IPS-20b (cell line): ENCODE data around the gene CD177.

Source experiments
- H3K27ac ChIP-seq: one replicate; pipeline ENCODE4 v1.5.1; 2013; ENCODE audit warnings: low read length
- H3K27me3 ChIP-seq: 2 replicates; pipeline ENCODE4 v1.6.1; 2013; ENCODE audit warnings: mild to moderate bottlenecking, low read length, inconsistent platforms; ENCODE audit not compliant: insufficient read depth
- H3K36me3 ChIP-seq: 2 replicates; pipeline ENCODE4 v1.6.1; 2013; ENCODE audit warnings: low read depth, mild to moderate bottlenecking, inconsistent platforms, low read length, moderate library complexity; ENCODE audit not compliant: insufficient read depth
- H3K4me1 ChIP-seq: 2 replicates; pipeline ENCODE4 v1.6.1; 2013; ENCODE audit warnings: mild to moderate bottlenecking, control low read depth, inconsistent platforms, low read length, moderate library complexity; ENCODE audit not compliant: insufficient read depth
- H3K4me3 ChIP-seq: 2 replicates; pipeline ENCODE4 v1.5.1; 2013; ENCODE audit warnings: mild to moderate bottlenecking, low read length, inconsistent platforms
- H3K9ac ChIP-seq: 2 replicates; pipeline ENCODE4 v1.6.1; 2013; ENCODE audit warnings: low read depth, mild to moderate bottlenecking, inconsistent platforms, low read length, moderate library complexity
- H3K9me3 ChIP-seq: 2 replicates; pipeline ENCODE4 v1.6.1; 2013; ENCODE audit warnings: mild to moderate bottlenecking, low read depth, low read length, inconsistent platforms; ENCODE audit not compliant: insufficient read depth

CD177 gene, protein sequence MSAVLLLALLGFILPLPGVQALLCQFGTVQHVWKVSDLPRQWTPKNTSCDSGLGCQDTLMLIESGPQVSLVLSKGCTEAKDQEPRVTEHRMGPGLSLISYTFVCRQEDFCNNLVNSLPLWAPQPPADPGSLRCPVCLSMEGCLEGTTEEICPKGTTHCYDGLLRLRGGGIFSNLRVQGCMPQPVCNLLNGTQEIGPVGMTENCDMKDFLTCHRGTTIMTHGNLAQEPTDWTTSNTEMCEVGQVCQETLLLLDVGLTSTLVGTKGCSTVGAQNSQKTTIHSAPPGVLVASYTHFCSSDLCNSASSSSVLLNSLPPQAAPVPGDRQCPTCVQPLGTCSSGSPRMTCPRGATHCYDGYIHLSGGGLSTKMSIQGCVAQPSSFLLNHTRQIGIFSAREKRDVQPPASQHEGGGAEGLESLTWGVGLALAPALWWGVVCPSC

DNA sequence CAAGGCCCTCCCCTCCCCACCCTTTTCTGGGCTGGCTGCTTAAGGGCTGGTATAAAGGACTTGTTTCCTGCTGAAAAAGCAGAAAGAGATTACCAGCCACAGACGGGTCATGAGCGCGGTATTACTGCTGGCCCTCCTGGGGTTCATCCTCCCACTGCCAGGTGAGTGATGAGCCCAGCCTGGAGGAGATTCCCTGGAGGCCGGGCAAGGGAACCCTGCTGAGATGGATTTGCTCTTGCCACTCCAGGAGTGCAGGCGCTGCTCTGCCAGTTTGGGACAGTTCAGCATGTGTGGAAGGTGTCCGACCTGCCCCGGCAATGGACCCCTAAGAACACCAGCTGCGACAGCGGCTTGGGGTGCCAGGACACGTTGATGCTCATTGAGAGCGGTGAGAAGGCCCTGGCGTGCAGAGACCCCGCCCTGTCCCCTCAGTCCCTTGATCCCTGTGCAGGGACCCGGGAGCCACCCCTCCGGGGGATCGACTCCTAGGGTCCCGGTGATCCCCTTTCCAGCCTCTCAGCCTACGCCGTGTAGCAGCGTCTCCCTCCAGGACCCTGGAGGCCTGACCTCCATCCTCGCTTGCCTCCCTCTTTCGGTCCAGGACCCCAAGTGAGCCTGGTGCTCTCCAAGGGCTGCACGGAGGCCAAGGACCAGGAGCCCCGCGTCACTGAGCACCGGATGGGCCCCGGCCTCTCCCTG, at the start of gene CD177:
CD177 (plus strand) TSS at position 81 of the 699 bp plus-strand sequence; CDS start at position 110, 29 bp downstream.
- no peaks in the 10 kb centered on the region for H3K9me3 ChIP-seq
- peak within 1 kb of the TSS; percentile 88 for H3K4me3 ChIP-seq
- peaks cover 3% of the 10 kb centered on the region; the same call in 1 of the 2 replicates for H3K4me1 ChIP-seq
- H3K27ac ChIP-seq, result no peak within 1 kb of the TSS
- peaks cover 14% of the 10 kb centered on the region for H3K27me3 ChIP-seq
- H3K36me3 ChIP-seq, result no peaks in the 10 kb centered on the region
- peak within 1 kb of the TSS; percentile 56; the same call in 1 of the 2 replicates for H3K9ac ChIP-seq

DNA sequence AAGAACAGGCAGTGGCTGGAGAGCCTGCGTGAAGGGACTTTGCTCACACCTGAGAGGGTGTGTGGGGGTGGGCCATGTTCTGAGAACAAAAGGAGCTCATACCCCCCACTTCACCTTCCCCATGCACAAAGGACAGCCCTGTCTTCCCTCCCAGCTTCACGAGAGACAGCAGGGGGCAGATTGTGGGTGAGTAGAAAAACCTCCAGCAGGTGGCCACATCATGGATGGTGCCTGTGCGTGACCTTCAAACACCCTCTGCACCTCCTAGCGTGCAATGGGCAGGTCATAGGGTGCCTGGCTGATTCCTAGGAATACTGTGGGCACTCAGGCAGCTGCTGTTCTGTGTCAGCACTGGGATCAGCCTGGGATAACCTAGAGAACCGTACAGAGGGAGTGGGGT, 47.8 kb upstream of the CD177 start:
- H3K9me3 ChIP-seq, result peaks cover 4% of the 10 kb centered on the region; the same call in 1 of the 2 replicates
- H3K27me3 ChIP-seq, result no peaks in the 10 kb centered on the region
- no peak overlapping the region for H3K27ac ChIP-seq
- no peak overlapping the region for H3K9ac ChIP-seq
- H3K36me3 ChIP-seq, result no peaks in the 10 kb centered on the region
- no peak overlapping the region for H3K4me3 ChIP-seq
- no peaks in the 10 kb centered on the region for H3K4me1 ChIP-seq

DNA sequence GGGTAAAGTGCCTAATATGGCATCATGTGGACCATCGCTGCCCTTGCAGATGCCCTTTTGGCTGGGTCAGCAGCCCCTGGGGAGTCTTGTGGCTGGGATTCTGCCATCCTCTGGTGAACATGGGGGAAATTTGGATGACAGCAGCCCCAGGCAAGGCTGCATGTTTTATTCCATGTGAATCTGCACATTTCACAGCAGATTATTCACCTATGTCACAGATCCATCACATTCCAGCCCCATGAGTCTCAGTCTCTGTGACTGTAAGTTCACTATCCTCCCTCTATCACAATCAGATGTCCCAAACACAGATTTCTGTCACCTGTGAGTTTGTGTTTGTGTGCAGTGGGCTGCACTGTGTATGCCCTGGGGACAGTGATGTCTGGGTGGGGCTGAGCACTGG, 47.4 kb upstream of the CD177 start:
- no peaks in the 10 kb centered on the region for H3K27me3 ChIP-seq

DNA sequence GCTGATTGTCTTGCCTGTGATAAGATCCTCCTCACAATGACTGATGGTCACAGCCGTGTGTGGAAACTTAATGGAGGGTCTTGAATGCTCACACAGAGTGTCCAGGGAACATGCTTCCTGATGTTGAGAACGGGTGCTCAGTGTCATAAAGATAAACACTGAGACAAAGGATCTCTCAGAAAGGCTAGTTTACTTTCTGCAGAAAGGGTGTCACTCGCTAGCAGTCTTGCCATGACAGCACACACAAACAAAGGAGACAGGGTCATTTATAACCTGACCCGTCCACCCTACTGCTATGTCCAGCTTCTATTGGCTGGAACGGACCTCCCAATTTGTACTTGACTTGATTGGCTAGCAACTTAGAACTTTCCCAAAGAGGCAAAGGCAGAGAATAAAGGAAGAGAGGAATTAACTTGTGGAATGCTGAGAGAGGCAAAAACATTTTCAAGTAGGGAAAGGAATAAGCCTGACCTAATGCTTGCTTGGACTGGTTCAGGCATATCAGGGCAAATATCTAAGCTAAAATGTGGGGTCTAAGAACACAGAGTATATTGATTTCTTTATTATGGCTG, 45.2 kb upstream of the CD177 start:
- no peak overlapping the region for H3K27ac ChIP-seq
- no peak overlapping the region for H3K9ac ChIP-seq
- peaks cover 4% of the 10 kb centered on the region; the same call in 1 of the 2 replicates for H3K9me3 ChIP-seq
- no peaks in the 10 kb centered on the region for H3K4me1 ChIP-seq
- no peak overlapping the region for H3K4me3 ChIP-seq
- H3K36me3 ChIP-seq, result no peaks in the 10 kb centered on the region
- no peaks in the 10 kb centered on the region for H3K27me3 ChIP-seq

More for the DNA sequence above, 47.4 kb upstream of the CD177 start:
- no peak overlapping the region for H3K27ac ChIP-seq
- H3K9ac ChIP-seq, result no peak overlapping the region
- no peaks in the 10 kb centered on the region for H3K4me1 ChIP-seq
- no peaks in the 10 kb centered on the region for H3K36me3 ChIP-seq
- H3K4me3 ChIP-seq, result no peak overlapping the region
- H3K9me3 ChIP-seq, result peaks cover 4% of the 10 kb centered on the region; the same call in 1 of the 2 replicates

DNA sequence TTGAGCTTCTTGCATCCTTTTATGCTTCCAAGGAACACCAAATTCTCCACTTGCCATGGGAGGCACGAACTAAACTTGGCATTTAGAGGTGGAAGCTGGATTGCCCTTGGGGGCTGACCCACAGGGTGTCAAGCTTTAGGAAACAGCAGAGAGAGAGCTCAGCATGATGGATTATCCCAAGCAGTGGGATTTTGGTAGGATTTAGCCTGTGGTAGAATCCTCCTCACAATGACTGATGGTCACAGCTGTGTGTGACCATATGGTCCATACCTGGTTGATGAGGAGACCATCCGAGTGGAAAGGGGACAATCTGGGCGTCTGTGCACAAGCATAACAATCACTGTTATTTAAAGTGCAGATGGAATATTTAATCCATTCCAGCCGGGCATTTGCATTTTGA, 44.0 kb upstream of the CD177 start:
- no peak overlapping the region for H3K27ac ChIP-seq

DNA sequence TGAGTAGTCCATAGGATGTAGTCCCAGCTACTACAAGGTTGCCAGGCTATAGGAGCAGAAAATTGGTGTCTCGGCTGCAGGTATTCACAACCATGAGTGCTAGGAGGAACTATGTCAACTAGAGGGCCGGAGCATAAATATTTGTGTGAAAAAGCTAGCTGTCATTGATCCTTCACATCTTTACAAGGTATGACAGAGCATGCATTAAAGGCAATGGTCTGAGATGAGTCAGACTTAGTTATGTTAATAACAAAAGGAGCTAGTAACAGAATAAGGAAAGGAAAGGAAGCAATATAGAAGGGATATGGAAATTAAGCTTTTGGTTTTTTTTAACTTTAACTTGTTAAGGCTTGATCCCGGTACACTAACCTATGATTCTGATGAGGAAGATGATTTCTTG, 43.3 kb upstream of the CD177 start:
- Histone ChIP-seq H3K9me3 (peaks cover 4% of the 10 kb centered on the region; the same call in 1 of the 2 replicates), H3K36me3 (no peaks in the 10 kb centered on the region), H3K27ac (no peak overlapping the region), H3K9ac (no peak overlapping the region), H3K4me3 (no peak overlapping the region), H3K27me3 (no peaks in the 10 kb centered on the region), H3K4me1 (no peaks in the 10 kb centered on the region)

More for the DNA sequence above, 44.0 kb upstream of the CD177 start:
- no peak overlapping the region for H3K9ac ChIP-seq
- no peaks in the 10 kb centered on the region for H3K27me3 ChIP-seq
- H3K9me3 ChIP-seq, result peaks cover 4% of the 10 kb centered on the region; the same call in 1 of the 2 replicates
- no peaks in the 10 kb centered on the region for H3K36me3 ChIP-seq
- H3K4me1 ChIP-seq, result no peaks in the 10 kb centered on the region
- no peak overlapping the region for H3K4me3 ChIP-seq

DNA sequence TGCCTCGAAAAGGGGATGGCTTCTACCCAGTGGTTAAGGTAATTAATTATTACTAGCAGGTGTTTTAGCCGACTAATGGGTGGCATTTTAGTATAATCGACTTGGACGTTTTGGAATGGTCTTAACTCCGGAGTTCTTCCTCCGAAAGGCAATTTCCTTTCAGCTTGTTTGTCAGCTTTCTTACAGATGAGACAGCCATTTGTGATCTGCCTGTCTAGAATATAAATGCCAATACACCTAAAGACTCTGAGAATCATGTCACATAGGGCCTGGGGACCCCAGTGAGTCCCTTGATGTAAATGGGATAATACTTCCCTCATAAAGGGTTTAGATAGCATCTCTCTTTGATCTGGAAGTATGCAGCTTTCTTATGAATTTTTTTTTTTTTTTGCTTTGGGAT, 42.2 kb upstream of the CD177 start:
- H3K36me3 ChIP-seq, result no peaks in the 10 kb centered on the region
- H3K4me1 ChIP-seq, result no peaks in the 10 kb centered on the region
- H3K9me3 ChIP-seq, result peaks cover 6% of the 10 kb centered on the region; the same call in 1 of the 2 replicates
- no peak overlapping the region for H3K27ac ChIP-seq
- H3K9ac ChIP-seq, result no peak overlapping the region
- H3K27me3 ChIP-seq, result no peaks in the 10 kb centered on the region
- no peak overlapping the region for H3K4me3 ChIP-seq

DNA sequence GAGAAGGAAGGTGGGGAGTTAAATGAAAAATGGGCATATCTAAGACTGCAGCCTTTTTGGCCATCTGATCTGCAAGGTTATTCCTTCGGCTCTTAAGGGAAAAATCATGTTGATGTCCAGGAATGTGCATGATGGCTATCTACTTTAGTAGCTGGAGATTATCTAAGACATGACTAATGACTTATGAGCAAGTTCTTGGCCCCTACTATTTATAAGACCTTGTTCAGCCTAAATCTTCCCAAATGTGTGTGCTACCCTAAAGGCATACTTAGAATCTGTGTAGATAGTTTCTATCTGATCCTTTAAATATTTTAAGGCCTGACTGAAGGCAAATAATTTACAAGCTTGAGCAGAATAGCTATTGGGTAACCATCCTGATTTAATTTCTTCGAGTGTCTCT, 41.8 kb upstream of the CD177 start:
- no peak overlapping the region for H3K27ac ChIP-seq
- H3K4me3 ChIP-seq, result no peak overlapping the region
- H3K9ac ChIP-seq, result no peak overlapping the region
- H3K9me3 ChIP-seq, result peaks cover 10% of the 10 kb centered on the region
- no peaks in the 10 kb centered on the region for H3K4me1 ChIP-seq
- no peaks in the 10 kb centered on the region for H3K27me3 ChIP-seq
- no peaks in the 10 kb centered on the region for H3K36me3 ChIP-seq

DNA sequence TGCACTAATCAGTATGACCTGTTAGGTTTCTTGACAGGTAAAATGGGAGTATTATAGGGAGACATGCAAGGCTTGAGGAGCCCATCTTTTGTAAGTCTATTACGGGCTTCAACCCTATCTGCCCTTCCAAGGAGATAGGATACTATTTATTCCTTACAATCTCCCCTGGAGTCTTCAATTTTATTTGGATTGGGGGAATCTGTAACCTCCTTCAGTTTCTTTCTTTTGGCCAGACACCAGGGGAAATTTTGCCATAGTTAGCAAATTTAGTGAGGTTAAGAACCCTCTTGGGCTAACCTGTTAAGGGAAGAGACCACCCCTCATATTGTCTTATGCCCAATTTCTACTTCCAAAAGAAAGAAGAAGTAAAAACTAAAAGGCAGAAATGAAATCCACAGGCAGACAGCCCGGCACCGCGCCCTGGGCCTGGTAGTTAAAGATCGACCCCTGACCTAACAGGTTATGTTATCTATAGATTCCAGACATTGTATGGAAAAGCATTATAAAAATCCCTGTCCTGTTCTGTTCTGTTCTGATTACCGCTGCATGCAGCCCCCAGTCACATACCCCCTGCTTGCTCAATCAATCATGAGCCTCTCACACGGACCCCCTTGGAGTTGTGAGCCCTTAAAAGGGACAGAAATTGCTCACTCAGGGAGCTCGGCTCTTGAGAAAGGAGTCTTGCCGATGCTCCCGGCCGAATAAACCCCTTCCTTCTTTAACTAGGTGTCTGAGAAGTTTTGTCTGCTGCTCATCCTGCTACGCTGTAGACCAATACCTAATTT, 39.6 kb upstream of the CD177 start:
- Histone ChIP-seq H3K27me3 (no peaks in the 10 kb centered on the region), H3K9me3 (peaks cover 18% of the 10 kb centered on the region), H3K4me3 (no peak overlapping the region), H3K9ac (no peak overlapping the region), H3K4me1 (no peaks in the 10 kb centered on the region), H3K27ac (no peak overlapping the region), H3K36me3 (no peaks in the 10 kb centered on the region)

DNA sequence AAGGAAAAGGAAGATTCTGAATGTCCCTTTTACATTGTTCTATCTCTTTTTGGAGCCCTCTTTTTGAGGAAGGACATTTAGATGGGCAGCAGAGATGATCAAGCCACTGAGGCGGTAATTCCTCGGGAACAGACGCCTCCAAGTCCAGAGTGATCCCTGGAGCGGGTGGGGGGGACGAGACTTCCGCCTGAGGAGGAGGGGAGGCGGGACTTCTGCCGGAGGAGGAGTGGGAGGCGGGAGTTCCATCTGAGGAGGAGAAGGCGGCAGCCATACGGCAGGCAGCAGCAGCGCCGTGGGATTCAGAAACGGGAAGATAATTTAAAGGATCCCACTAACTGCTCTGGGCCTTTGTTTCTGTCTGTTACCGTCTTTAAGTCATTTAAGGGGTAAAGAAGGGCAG, 37.6 kb upstream of the CD177 start:
- no peak overlapping the region for H3K27ac ChIP-seq
- no peaks in the 10 kb centered on the region for H3K36me3 ChIP-seq
- no peaks in the 10 kb centered on the region for H3K4me1 ChIP-seq
- H3K9ac ChIP-seq, result no peak overlapping the region
- H3K27me3 ChIP-seq, result no peaks in the 10 kb centered on the region
- peaks cover 18% of the 10 kb centered on the region for H3K9me3 ChIP-seq
- H3K4me3 ChIP-seq, result no peak overlapping the region
